GM19035 (cell line): ENCODE data around the gene SELENOT.

Experiments
- ATAC-seq: cut with Tn5 transposase; IDR thresholded peaks from one replicate; pipeline ENCODE4 v1.9.1; 2021; ENCODE audit not compliant: unreplicated experiment

Gene SELENOT

DNA sequence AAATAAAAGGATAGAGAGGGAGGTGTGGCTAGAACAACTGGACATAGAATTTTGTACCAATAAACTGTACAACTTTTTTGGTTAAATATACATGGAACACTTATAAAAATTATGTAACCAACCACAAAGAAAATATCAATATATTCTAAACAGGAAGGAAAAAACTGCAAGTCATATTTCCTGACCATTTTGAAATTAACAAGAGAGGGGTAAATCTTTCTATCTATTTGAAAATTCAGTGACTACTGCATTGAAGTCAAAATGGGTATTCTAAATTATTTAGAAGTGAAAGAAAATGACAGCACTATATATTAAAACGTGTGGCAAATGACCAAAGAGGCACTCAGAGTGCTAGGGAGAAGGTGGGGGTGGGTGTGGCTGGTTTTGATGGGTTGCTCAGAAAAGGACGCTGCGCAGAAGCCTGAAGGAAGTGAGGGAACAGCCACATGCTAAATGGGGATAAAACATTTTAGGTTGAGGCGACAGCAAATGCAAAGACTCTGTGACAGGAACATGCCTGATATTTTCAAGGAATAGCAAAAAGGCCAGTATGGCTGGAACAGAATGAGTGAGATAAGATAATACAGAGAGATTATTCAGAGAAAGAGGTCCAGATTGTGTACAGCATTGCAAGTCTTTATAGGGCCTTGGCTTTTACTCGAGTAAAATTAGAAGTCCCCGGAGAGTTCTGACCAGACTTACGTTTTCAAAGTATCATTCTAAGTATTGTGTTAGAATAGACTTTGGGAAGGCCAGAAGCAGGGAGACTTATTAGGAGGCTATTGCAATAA is 59.5 kb downstream of the SELENOT start:
- no peak for ATAC-seq

DNA sequence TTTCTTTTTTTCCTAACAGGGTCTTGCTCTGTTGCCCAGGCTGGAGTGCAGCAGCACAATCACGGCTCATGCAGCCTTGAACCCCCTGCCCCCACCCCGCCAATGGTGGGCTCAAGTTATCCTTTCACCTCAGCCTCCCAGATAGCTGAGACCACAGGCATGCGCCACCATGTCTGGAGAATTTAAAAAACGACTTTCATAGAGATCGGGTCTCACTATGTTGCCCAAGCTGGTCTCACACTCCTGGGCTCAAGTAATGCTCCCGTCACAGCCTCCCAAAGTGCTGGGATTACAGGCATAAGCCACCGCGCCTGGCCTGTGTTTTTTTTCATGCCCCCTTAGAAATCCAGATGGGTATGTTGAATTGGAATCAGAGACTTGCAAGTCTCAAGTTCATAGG is 60.3 kb downstream of the SELENOT start:
- no peak for ATAC-seq

DNA sequence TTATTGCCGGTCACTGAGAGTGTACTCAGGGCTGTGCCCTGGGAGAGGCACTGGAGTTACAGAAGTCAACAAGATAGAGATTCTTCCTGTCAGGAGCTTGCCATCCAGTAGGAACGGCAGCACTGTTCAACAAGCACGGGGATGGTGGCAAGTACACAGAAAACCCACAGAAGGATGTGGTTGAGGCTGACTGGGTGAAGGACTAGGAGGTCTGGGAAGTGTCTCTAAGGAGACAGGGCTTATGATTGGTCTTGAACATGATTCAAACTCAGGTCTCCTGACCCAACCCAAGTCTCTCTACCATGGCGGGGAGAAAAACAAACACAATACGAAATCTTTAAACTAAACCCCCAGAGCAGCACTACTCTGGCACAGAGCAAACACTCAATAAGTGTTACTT is 63.0 kb downstream of the SELENOT start:
- ATAC-seq, result no peak

DNA sequence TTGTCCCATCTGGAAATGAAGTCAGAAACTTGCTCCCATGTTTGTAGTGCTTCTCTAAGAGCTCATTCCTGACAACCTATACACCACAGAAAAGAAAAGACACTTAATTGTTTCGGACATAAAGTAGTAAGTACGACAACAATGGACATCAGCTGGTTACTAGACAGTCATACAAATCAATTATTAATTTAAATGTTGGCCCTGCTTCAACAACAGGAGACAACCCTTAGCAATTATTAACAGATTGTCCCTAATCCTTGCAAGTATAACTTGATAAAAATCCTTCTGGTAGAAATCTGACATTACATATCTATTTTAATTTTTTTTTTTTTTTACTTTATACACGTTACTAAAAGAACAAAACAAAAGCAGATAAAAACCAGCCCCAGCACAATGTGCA is 70.8 kb downstream of the SELENOT start:
- ATAC-seq, result no peak

DNA sequence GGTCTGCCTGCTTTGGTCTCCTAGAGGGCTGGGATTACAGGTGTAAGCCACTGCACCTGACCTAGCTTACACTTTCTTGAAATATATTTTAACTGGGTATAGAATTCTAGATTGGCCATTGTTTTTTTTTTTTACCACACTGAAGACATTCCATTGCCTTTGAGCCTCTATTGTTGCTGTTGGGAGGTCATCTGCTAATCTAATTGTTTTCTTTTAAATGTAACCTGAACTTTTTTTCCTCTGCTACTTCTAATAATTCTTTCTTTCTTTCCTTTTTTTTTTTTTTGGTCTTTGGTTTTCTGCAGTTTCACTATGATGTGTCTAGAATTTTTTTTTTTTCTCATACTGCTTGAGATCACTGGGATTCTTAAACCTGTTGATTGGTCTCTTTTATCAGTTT is 72.5 kb downstream of the SELENOT start:
- no peak for ATAC-seq
